H9 (cell line): ENCODE measurements around the gene ACBD3. TPM values are rescaled to one million over a fixed set of nuclear protein-coding genes. Genes with fewer than 3 reads are reported as not detected.

ENCODE experiments used
- DNase-seq: peaks from one replicate; pipeline ENCODE4 v3.0.0-alpha.2; 2017
- H2AFZ ChIP-seq: one replicate; pipeline ENCODE4 v1.6.1; 2013; ENCODE audit warnings: mild to moderate bottlenecking, low read length, control low read depth, moderate library complexity
- H2AK5ac ChIP-seq: 2 replicates; pipeline ENCODE4 v1.6.1; 2013; ENCODE audit warnings: low read length, control low read depth, mixed read lengths; ENCODE audit not compliant: insufficient read length
- H2BK120ac ChIP-seq: one replicate; pipeline ENCODE4 v1.6.1; 2013; ENCODE audit warnings: low read depth, mild to moderate bottlenecking, low read length, control low read depth, inconsistent platforms; ENCODE audit not compliant: poor library complexity, severe bottlenecking
- H2BK12ac ChIP-seq: 2 replicates; pipeline ENCODE4 v1.6.1; 2013; ENCODE audit warnings: low read length, control low read depth, mixed read lengths, low read depth; ENCODE audit not compliant: insufficient read length
- H2BK15ac ChIP-seq: 2 replicates; pipeline ENCODE4 v1.6.1; 2013; ENCODE audit warnings: low read depth, low read length, control low read depth
- H2BK20ac ChIP-seq: one replicate; pipeline ENCODE4 v1.6.1; 2013; ENCODE audit warnings: low read depth, mild to moderate bottlenecking, low read length, control low read depth, inconsistent platforms; ENCODE audit not compliant: poor library complexity, severe bottlenecking
- H2BK5ac ChIP-seq: 2 replicates; pipeline ENCODE4 v1.6.1; 2013; ENCODE audit warnings: low read length, control low read depth, mixed read lengths; ENCODE audit not compliant: insufficient read length
- H3K14ac ChIP-seq: 2 replicates; pipeline ENCODE4 v1.6.1; 2013; ENCODE audit warnings: low read length, control low read depth; ENCODE audit not compliant: insufficient read depth
- H3K18ac ChIP-seq: 2 replicates; pipeline ENCODE4 v1.6.1; 2013; ENCODE audit warnings: low read depth, mild to moderate bottlenecking, mixed read lengths, low read length, control low read depth; ENCODE audit not compliant: insufficient read length
- H3K23ac ChIP-seq: 2 replicates; pipeline ENCODE4 v1.6.1; 2013; ENCODE audit warnings: low read length, control low read depth, mixed read lengths, low read depth; ENCODE audit not compliant: insufficient read length
- H3K23me2 ChIP-seq: 2 replicates; pipeline ENCODE4 v1.6.1; 2013; ENCODE audit warnings: low read depth, mild to moderate bottlenecking, mixed read lengths, low read length, control low read depth; ENCODE audit not compliant: insufficient read length, poor library complexity, severe bottlenecking
- H3K27ac ChIP-seq: 2 replicates; pipeline ENCODE4 v1.5.1; 2013; ENCODE audit warnings: low read length, control low read depth, mixed read lengths, low read depth; ENCODE audit not compliant: insufficient read length
- H3K27me3 ChIP-seq: 2 replicates; pipeline ENCODE4 v1.6.1; 2013; ENCODE audit warnings: low read length, control low read depth, inconsistent platforms; ENCODE audit not compliant: insufficient read depth
- H3K4ac ChIP-seq: 2 replicates; pipeline ENCODE4 v1.6.1; 2013; ENCODE audit warnings: low read depth, mild to moderate bottlenecking, control low read depth, inconsistent platforms, low read length, moderate library complexity
- H3K4me1 ChIP-seq: 2 replicates; pipeline ENCODE4 v1.6.1; 2013; ENCODE audit warnings: low read length, control low read depth, inconsistent platforms; ENCODE audit not compliant: insufficient read depth
- H3K4me2 ChIP-seq: 2 replicates; pipeline ENCODE4 v1.6.1; 2013; ENCODE audit warnings: low read length, control low read depth, mixed read lengths; ENCODE audit not compliant: insufficient read length, insufficient read depth
- H3K56ac ChIP-seq: 2 replicates; pipeline ENCODE4 v1.6.1; 2013; ENCODE audit warnings: low read depth, mild to moderate bottlenecking, mixed read lengths, low read length, control low read depth; ENCODE audit not compliant: insufficient read length
- H3K79me1 ChIP-seq: 2 replicates; pipeline ENCODE4 v1.6.1; 2013; ENCODE audit warnings: low read depth, mild to moderate bottlenecking, moderate library complexity, low read length, control low read depth, inconsistent platforms; ENCODE audit not compliant: insufficient read depth, poor library complexity, severe bottlenecking
- H3K79me2 ChIP-seq: 2 replicates; pipeline ENCODE4 v1.6.1; 2013; ENCODE audit warnings: low read length, control low read depth, inconsistent platforms; ENCODE audit not compliant: insufficient read depth
- H3K9ac ChIP-seq: 2 replicates; pipeline ENCODE4 v1.6.1; 2013; ENCODE audit warnings: low read length, control low read depth, mixed read lengths; ENCODE audit not compliant: insufficient read length; ENCODE audit errors: extremely low read depth
- H3K9me3 ChIP-seq: one replicate; pipeline ENCODE4 v1.6.1; 2013; ENCODE audit warnings: low read depth, low read length, inconsistent platforms; ENCODE audit not compliant: control insufficient read depth
- H3T11ph ChIP-seq: one replicate; pipeline ENCODE4 v1.6.1; 2013; ENCODE audit warnings: mild to moderate bottlenecking, low read length, control low read depth, inconsistent platforms
- H4K20me1 ChIP-seq: one replicate; pipeline ENCODE4 v1.6.1; 2013; ENCODE audit not compliant: control insufficient read depth, insufficient read length, insufficient read depth
- H4K5ac ChIP-seq: 2 replicates; pipeline ENCODE4 v1.6.1; 2013; ENCODE audit warnings: low read depth, mild to moderate bottlenecking, mixed read lengths, low read length, control low read depth; ENCODE audit not compliant: insufficient read length
- H4K8ac ChIP-seq: replicated peaks from 2 replicates; pipeline ENCODE4 v1.6.1; 2013; ENCODE audit warnings: low read length, control low read depth, mixed read lengths, low read depth; ENCODE audit not compliant: insufficient read length
- H4K91ac ChIP-seq: 2 replicates; pipeline ENCODE4 v1.6.1; 2013; ENCODE audit warnings: low read depth, mild to moderate bottlenecking, moderate library complexity, mixed read lengths, low read length, control low read depth; ENCODE audit not compliant: insufficient read length
- H3K27ac Mint-ChIP-seq, 3 experiments: 2 replicates in 2 of 3; 3 replicates in 1 of 3; pipeline ENCODE4 v1.8.0; 2020 to 2021; ENCODE audit warnings: mixed read lengths in 3 of 3, mild to moderate bottlenecking in 1 of 3, moderate library complexity in 1 of 3
- H3K27me3 Mint-ChIP-seq: 2 replicates; pipeline ENCODE4 v1.8.0; 2021; ENCODE audit warnings: low read depth, mild to moderate bottlenecking, moderate library complexity, mixed read lengths
- H3K36me3 Mint-ChIP-seq, 3 experiments: 2 replicates in 2 of 3; 3 replicates in 1 of 3; pipeline ENCODE4 v1.8.0; 2020 to 2021; ENCODE audit warnings: low read depth in 3 of 3, mixed read lengths in 3 of 3; ENCODE audit not compliant: insufficient read depth in 1 of 3
- H3K4me1 Mint-ChIP-seq, 2 experiments: 2 replicates each; pipeline ENCODE4 v1.8.0; 2020; ENCODE audit warnings: mixed read lengths in 2 of 2
- H3K4me3 Mint-ChIP-seq, 2 experiments: 2 replicates in 1 of 2; 3 replicates in 1 of 2; pipeline ENCODE4 v1.8.0; 2020 to 2021; ENCODE audit warnings: mild to moderate bottlenecking in 2 of 2, mixed read lengths in 2 of 2, moderate library complexity in 1 of 2
- H3K9me3 Mint-ChIP-seq, 2 experiments: 2 replicates in 1 of 2; 3 replicates in 1 of 2; pipeline ENCODE4 v1.8.0; 2020; ENCODE audit warnings: mild to moderate bottlenecking in 2 of 2, mixed read lengths in 2 of 2, moderate library complexity in 1 of 2
- WGBS: extraction: QIAGEN DNeasy Blood & Tissue Kit; methylation state at CpG from one replicate; pipeline ENCODE4 v1.1.7; 2013; ENCODE audit warnings: missing lambda C conversion rate, low lambda C conversion rate, mixed read lengths; ENCODE audit not compliant: insufficient read length; ENCODE audit errors: extremely low coverage; 5-methylcytosine and 5-hydroxymethylcytosine counted together
- total RNA-seq: library from RNA; stranded (reverse); gene quantifications from 2 replicates; pipeline ENCODE4 v1.2.1, GENCODE V29; 2021
- TF ChIP-seq, protein P1 (sequence below): fragments of 200-600 bp; sonication (generic); conservative IDR thresholded peaks from 3 replicates; pipeline ENCODE4 v1.8.0; 2021; ENCODE audit warnings: antibody characterized with exemption, mild to moderate bottlenecking

ACBD3 gene
- total RNA-seq, 1 experiment from 2014 or later, result 30.8 TPM

DNA sequence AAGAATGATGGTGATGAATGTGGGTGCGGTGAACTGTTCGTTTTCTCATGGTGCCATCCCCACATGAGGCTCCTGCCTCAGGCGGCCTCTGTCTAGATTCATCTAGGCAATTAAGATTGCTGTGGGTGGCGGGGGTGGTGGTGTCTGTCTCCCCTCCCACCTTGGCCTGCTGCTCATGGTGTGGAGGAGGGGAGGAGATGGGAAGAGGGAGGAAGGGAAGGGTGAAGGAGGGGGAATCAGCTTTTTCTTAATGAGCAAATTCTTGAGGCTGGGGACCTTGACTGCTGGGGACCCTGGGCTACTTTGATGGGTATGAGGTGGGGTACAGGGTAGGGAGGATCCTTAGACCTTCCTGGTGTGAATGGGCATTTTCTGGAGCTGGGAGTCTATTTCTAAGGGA lies 68.2 kb downstream of the ACBD3 start:
- H3K36me3 Mint-ChIP-seq, result peaks cover 0 to 4% (median 0%) of the 10 kb centered on the region in 3 experiments; a peak in 3 of 7 replicates

More for the DNA sequence above, 68.2 kb downstream of the ACBD3 start:
- Histone ChIP-seq H2BK12ac (no peak overlapping the region), H2AFZ (no peak overlapping the region), H3K56ac (no peak overlapping the region), H3K23me2 (peaks cover 8% of the 10 kb centered on the region), H2AK5ac (no peak overlapping the region), H3K4ac (no peak overlapping the region), H3K18ac (no peak overlapping the region), H4K91ac (no peak overlapping the region), H3K9ac (no peak overlapping the region), H3K4me1 (peaks cover 2% of the 10 kb centered on the region; the same call in 1 of the 2 replicates), H3K4me2 (no peak overlapping the region), H4K5ac (no peak overlapping the region), H2BK120ac (no peak overlapping the region), H3K14ac (no peak overlapping the region), H3K27ac (no peak overlapping the region), H3T11ph (no peak overlapping the region), H3K79me1 (no peaks in the 10 kb centered on the region), H2BK15ac (no peak overlapping the region), H4K8ac (no peak overlapping the region), H4K20me1 (no peaks in the 10 kb centered on the region), H3K79me2 (no peaks in the 10 kb centered on the region), H3K9me3 (no peaks in the 10 kb centered on the region), H3K23ac (no peak overlapping the region), H2BK5ac (no peak overlapping the region), H3K27me3 (no peaks in the 10 kb centered on the region; the same call in 1 of the 2 replicates), H2BK20ac (no peak overlapping the region)
- no CpG with 5 or more reads among the region's 4 CpGs for WGBS
- Mint-ChIP-seq H3K27me3 (peaks cover 24% of the 10 kb centered on the region), H3K4me3 (no peak overlapping the region; a peak in 1 of 5 replicates), H3K27ac (no peak overlapping the region; a peak in 1 of 7 replicates), H3K4me1 (peaks cover 28 to 40% of the 10 kb centered on the region in 2 experiments), H3K9me3 (peaks cover 4 to 6% of the 10 kb centered on the region in 2 experiments; a peak in 4 of 5 replicates)
- TF ChIP-seq, protein P1, sequence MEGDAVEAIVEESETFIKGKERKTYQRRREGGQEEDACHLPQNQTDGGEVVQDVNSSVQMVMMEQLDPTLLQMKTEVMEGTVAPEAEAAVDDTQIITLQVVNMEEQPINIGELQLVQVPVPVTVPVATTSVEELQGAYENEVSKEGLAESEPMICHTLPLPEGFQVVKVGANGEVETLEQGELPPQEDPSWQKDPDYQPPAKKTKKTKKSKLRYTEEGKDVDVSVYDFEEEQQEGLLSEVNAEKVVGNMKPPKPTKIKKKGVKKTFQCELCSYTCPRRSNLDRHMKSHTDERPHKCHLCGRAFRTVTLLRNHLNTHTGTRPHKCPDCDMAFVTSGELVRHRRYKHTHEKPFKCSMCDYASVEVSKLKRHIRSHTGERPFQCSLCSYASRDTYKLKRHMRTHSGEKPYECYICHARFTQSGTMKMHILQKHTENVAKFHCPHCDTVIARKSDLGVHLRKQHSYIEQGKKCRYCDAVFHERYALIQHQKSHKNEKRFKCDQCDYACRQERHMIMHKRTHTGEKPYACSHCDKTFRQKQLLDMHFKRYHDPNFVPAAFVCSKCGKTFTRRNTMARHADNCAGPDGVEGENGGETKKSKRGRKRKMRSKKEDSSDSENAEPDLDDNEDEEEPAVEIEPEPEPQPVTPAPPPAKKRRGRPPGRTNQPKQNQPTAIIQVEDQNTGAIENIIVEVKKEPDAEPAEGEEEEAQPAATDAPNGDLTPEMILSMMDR, result no peak
- no peak for DNase-seq
